GM21367 (cell line): ENCODE data around the gene SKI.
A peak's percentile ranks its signal among the peaks of the same experiment; 100 is the strongest.
"Not testable (repeated sequence)": the region's sequence is repeated elsewhere in the genome, so short reads cannot be mapped to it uniquely, and the experiment has no call there.

Experiments used
- ATAC-seq: cut with Tn5 transposase; IDR thresholded peaks from one replicate; pipeline ENCODE4 v1.9.1; 2021; ENCODE audit not compliant: unreplicated experiment

Gene SKI

DNA sequence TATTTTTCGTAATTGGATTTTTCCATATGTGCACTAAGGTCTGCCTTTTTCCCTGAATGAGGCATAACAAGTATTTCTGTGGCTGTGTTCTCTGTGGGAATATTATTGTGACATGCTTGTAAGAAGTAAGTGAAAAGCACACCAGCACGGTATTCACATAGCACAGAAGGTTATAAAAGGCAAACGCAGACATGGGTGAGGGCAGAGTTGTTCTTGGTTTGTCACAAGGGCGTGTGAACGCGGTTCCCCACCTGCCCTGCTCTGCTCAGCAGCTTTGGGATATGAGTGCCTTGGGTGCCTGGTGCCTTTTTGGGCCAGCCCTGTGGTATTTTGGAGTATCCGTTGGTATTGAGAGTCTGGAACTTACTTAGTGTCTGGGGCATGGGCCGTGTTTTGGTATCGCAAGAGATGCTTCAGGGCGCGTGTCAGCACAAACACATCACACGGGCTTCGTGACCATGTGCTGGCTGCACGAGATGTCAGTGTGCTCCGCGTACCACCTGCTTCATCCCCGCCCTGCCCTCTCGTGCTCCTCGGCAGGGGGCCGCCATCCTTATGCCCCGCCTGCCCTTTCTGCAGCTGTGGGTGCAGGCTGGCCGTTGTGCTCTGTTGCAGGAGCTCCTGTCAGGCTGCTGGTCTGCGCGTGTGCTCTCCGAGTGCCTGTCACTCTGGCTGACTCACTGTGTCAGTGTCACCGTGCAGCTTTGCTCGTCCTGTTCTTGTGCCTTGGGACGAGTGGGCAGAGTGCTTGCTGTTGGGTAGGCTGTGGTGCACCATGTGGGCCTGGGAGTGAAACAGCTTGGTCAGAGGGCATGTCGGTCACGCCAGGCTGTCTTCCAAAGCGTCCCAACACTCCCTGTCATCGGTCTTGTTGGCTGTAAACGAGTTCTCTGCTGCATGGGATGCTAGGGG, 15.0 kb downstream of the SKI start:
- ATAC-seq, result no peak

DNA sequence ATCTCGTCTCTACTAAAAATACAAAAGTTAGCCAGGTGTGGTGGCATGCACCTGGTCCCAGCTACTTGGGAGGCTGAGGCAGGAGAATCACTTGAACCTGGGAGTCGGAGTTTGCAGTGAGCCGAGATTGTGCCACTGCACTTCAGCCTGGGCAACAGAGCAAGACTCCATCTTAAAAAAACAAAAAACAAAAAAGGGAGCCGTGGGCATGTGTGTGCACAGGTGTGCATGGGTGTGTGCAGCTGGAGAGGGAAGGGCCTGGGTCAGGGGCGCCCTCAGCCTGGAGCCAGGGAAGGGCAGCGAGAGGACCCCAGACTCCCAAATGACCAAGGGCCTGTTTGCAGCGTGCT, 18.9 kb downstream of the SKI start:
- not testable (repeated sequence) for ATAC-seq

GRCh38 chr1:2247760-2248126, 19.6 kb downstream of the SKI start:
- ATAC-seq, result no peak

DNA sequence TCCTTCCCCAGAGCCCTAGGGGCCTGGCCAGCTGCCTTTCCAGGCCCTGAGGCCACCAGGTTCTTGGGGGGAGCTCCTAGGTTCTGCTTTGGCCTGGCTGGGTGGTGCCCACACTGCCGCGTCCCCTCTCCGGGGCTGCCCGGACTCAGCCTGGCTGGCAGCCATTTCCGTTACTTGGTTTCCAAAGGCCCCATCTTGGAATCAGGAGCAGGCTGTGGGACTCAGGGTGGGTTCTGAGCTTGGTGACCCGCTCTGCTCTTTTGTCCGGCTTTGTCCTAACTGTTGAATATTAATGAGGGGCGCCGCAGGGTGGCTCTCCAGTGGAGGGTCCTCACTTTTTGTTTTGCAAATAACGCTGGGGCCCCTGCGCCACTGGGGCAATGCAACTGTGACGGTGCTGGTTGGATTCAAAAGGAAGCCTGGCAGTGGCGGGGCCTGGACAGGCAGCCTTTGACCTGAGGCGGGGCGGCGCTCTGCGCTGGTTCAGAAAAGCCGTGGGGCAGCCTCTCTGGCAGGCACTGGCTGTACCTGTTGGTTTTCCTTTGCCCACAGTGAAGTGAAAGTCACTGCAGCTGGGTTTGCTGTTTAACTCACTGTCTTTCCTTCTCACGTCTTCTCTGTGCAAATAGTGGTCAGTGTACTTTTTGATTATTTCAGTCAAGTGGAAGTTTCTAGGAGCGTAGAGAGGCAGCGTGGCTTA, 20.2 kb downstream of the SKI start:
- ATAC-seq, result no peak

- no peak for ATAC-seq
Observed at GRCh38 chr1:2248854-2249558, 20.9 kb downstream of the SKI start.

GRCh38 chr1:2249559-2249906, 21.4 kb downstream of the SKI start:
- no peak for ATAC-seq

DNA sequence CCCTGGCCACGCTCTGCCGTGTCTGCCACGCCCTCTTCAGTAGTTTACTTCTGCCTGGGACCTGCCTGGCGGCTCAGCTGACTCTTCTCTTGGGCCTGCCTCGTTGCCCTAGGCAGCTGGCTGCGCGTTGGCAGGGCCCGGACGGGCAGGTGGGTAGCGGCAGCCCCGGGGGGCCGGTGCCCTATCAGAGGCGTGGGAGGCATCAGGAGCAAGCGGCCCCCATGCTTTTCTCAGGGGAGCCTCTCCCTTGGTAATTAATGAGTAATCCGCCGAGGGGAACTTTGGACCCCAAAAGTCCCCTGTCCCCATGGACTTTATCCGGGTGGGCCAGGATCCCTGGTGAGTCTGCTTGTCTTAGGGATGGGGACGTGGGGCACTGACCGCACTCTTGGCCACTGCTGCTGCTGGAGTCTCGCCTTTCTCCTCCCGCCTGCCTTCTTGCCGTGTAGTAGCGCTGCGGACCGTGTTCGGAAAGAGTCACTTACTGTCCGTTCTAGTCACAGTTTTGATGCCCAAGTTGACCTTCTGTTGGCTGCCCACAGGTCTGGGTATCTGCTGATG, 22.7 kb downstream of the SKI start:
- ATAC-seq, result no peak

- ATAC-seq, result no peak
Observed at GRCh38 chr1:2251363-2251762, 23.2 kb downstream of the SKI start.

- no peak for ATAC-seq
Observed at GRCh38 chr1:2251786-2252185, 23.7 kb downstream of the SKI start.

DNA sequence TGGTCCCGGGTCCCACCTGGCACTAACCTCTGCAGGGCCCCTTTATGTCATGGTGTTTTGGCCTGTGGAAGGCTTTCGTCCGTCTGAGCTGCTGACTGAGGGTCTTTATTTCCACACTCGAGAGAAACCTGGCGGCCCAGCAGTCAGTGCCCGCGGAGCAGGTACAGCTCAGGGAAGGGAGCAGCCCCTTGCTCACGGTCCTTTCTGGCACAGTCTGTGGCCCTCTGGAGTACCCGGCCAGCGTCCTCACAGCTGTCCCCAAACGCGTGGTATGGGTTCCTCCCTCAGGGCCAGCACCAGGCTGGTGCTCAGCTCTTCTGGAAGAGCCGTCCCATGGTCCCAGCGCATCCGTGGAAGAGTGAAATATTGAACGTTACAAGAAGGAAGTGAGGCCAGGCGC, 24.3 kb downstream of the SKI start:
- no peak for ATAC-seq

GRCh38 chr1:2253036-2253796, 25.1 kb downstream of the SKI start:
- ATAC-seq, result no peak

DNA sequence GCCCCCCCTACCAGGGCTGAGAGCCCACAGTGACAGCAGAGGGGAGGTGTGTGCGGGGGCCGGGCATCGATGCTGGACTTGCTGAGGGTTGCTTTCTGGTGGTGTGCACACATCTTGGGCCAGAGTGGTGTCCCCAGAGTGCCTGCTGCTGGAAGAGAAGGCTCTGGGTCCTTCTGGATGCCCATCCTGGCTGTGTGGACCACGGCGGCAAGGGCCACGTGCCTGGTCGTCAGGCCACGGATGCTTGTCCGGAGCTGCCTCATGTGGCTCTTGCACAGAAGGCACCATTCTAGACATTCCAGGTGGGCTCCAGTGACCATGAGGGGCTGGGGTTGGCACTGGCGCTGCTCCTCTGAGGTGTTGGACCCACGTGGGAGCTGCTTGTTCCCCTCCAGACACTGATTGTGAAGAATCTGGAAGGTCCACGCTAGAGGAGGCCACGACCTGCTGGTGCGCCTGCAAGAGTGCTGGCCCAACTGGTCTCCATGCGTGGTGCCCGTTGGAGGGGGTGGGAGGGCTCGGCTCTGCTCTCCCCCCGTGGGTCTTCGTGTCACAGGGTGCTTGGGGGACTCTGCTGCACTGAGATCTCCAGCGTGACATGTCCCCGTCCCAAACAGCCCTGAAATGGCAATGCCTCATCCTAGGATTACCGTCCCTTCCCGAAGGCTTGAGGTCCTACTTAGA, 25.8 kb downstream of the SKI start:
- no peak for ATAC-seq

DNA sequence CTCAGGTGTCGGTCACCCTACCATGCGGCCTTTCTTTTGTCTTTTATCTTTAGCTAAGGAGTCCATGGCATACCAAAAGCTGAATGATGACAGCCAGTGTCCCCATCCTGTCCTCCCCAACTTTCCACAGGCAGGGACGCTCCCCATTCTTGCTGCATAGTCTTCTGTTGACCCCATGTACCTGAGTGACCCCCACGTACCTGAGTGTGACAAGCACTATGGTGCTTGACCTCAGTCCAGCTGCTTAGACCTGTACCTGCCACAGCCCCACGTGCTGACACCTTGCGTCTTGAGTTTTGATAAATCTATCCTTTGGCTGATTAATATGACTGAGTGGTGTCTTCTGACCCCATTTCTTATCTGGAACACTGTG, 26.9 kb downstream of the SKI start:
- ATAC-seq, result no peak

GRCh38 chr1:2255420-2256369, 27.6 kb downstream of the SKI start:
- peak; percentile 49 for ATAC-seq

DNA sequence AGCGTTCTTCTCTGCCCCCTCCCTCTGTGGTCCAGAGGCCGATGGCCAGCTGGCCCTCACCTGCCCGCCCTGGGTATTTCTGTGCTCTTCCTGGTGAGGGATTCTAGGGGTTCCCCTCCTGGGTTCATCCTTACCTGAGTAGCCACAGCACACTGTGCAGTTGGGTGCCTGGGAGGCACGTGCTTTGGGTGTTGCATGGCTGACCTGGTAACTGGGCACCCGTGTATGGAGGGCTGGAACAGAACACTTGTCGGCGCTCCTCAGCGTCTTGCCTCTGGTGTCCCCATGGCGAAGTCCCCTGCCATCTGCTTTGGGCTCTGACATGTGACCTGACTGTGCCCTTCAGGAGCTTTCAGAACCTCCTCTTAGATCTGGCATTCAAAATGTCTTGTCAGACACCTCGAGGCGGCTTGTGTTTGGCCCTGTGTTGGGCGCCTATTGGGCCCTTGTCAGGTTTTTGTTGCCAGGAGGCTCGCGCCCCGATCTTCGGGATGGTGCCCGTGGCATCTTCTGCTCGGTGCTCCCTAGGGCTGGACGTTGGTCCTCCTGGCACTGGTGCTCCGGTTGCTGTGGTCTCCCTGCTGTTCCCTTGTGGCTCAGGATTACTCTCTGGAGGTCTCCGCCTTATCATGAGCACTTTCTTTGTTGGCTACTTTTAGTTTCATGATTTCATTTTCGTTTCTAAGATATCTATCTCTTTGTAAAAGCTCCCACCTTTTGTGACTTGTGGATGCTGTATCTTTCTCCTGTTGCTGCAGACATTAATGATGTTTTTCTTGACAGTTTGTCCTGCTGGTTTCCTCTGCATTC, 28.5 kb downstream of the SKI start:
- ATAC-seq, result no peak

DNA sequence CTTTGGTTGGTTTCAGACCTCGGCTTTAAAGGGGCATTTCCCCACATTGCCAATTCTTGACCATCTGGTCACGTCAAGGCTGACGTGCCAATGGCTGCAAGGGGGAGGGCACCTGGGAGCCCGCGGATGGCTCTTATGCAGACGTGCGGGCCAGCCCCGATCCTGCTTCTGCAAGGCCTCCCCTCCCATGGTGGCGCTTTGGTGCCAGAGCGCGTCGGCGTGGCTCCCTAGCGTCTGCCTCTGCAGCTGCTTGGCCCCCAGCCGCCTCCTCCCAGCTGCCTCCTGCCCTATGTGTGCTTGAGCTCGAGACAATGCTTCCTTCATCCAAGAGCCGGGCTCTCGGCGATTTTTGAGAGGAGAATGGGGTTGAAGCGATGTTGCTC, 29.1 kb downstream of the SKI start:
- no peak for ATAC-seq

DNA sequence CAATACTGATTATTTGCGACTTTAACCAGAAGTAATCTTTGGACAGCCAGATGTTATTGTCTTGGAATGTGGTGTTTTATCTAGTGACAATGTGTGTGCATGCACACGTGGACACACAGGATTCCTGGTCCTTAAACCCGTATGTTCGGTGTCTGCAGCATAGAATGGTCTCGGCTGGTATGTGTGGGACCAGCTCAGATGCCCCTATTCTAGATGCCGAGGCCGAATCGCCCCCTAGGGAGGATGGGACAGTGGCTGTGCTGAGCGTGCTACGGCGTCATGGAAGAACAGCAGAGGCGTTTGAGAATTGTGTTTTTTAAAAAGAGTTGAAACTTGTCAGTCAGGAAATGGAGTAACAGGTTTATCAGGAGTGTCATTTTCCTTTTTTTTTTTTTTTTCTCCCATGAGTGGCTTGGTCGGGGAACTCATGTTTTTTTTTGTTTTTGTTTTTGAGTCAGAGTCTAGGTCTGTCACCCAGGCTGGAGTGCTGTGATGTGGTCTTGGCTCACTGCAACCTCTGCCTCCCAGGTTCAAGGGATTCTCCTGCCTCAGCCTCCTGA, 30.1 kb downstream of the SKI start:
- ATAC-seq, result no peak

DNA sequence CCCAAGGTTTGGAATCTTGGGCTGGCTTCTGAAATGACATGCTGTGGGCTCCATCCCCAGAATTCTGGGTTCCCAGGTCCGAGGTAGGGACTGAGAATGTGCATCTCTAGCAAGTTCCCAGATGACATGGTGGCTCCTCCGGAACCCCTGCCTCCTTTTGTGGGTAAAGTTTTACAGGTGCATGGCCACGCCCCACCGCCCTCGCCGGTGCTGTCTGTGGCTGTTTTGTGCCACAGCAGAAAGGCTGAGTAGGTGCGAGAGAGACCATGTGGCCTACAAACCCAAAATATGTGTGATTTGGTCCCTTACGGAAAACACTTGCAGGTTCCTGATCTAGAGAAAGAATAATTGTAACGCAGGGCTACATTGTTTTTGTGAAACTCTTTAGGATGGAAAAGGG, 30.9 kb downstream of the SKI start:
- ATAC-seq, result no peak
